ENCODE measurements around the gene VWA3A.
"Not testable (repeated sequence)": the region's sequence is repeated elsewhere in the genome, so short reads cannot be mapped to it uniquely, and the experiment has no call there.

DNA sequence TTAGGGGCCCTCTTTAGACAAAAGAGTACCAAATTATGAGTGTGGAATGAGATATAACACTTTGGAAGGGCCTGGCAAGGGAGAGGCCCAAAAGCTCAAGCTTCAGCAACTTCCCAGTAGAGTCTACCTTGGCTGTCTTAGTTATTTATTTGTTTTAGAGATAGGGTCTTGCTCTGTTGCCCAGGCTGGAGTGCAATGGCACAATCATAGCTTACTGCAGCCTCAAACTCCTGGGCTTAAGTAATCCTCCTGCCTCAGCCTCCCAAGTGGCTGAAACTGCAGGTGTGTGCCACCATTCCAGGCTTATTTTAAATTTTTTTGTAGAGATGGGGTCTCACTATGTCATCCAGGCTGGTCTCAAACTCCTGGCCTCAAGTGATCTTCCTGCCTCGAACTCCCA, 80.3 kb downstream of the VWA3A start:
- TF ChIP-seq, protein P1, sequence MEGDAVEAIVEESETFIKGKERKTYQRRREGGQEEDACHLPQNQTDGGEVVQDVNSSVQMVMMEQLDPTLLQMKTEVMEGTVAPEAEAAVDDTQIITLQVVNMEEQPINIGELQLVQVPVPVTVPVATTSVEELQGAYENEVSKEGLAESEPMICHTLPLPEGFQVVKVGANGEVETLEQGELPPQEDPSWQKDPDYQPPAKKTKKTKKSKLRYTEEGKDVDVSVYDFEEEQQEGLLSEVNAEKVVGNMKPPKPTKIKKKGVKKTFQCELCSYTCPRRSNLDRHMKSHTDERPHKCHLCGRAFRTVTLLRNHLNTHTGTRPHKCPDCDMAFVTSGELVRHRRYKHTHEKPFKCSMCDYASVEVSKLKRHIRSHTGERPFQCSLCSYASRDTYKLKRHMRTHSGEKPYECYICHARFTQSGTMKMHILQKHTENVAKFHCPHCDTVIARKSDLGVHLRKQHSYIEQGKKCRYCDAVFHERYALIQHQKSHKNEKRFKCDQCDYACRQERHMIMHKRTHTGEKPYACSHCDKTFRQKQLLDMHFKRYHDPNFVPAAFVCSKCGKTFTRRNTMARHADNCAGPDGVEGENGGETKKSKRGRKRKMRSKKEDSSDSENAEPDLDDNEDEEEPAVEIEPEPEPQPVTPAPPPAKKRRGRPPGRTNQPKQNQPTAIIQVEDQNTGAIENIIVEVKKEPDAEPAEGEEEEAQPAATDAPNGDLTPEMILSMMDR (IDR thresholded peaks at IDR 0.05) = not testable (repeated sequence)
- not testable (repeated sequence) for TF ChIP-seq ZFX (IDR thresholded peaks at IDR 0.05; ENCODE audit: borderline replicate concordance)

Measured in 22Rv1 (cell line).